H9 (cell line): ENCODE data around the gene ST6GALNAC5. TPM values are rescaled to one million over a fixed set of nuclear protein-coding genes. Genes with fewer than 3 reads are reported as not detected.

ENCODE experiments used
- DNase-seq: peaks from one replicate; pipeline ENCODE4 v3.0.0-alpha.2; 2017
- H2AFZ ChIP-seq: one replicate; pipeline ENCODE4 v1.6.1; 2013; ENCODE audit warnings: mild to moderate bottlenecking, low read length, control low read depth, moderate library complexity
- H2AK5ac ChIP-seq: 2 replicates; pipeline ENCODE4 v1.6.1; 2013; ENCODE audit warnings: low read length, control low read depth, mixed read lengths; ENCODE audit not compliant: insufficient read length
- H2BK120ac ChIP-seq: one replicate; pipeline ENCODE4 v1.6.1; 2013; ENCODE audit warnings: low read depth, mild to moderate bottlenecking, low read length, control low read depth, inconsistent platforms; ENCODE audit not compliant: poor library complexity, severe bottlenecking
- H2BK12ac ChIP-seq: 2 replicates; pipeline ENCODE4 v1.6.1; 2013; ENCODE audit warnings: low read length, control low read depth, mixed read lengths, low read depth; ENCODE audit not compliant: insufficient read length
- H2BK15ac ChIP-seq: 2 replicates; pipeline ENCODE4 v1.6.1; 2013; ENCODE audit warnings: low read depth, low read length, control low read depth
- H2BK20ac ChIP-seq: one replicate; pipeline ENCODE4 v1.6.1; 2013; ENCODE audit warnings: low read depth, mild to moderate bottlenecking, low read length, control low read depth, inconsistent platforms; ENCODE audit not compliant: poor library complexity, severe bottlenecking
- H2BK5ac ChIP-seq: 2 replicates; pipeline ENCODE4 v1.6.1; 2013; ENCODE audit warnings: low read length, control low read depth, mixed read lengths; ENCODE audit not compliant: insufficient read length
- H3K14ac ChIP-seq: 2 replicates; pipeline ENCODE4 v1.6.1; 2013; ENCODE audit warnings: low read length, control low read depth; ENCODE audit not compliant: insufficient read depth
- H3K18ac ChIP-seq: 2 replicates; pipeline ENCODE4 v1.6.1; 2013; ENCODE audit warnings: low read depth, mild to moderate bottlenecking, mixed read lengths, low read length, control low read depth; ENCODE audit not compliant: insufficient read length
- H3K23ac ChIP-seq: 2 replicates; pipeline ENCODE4 v1.6.1; 2013; ENCODE audit warnings: low read length, control low read depth, mixed read lengths, low read depth; ENCODE audit not compliant: insufficient read length
- H3K23me2 ChIP-seq: 2 replicates; pipeline ENCODE4 v1.6.1; 2013; ENCODE audit warnings: low read depth, mild to moderate bottlenecking, mixed read lengths, low read length, control low read depth; ENCODE audit not compliant: insufficient read length, poor library complexity, severe bottlenecking
- H3K27ac ChIP-seq: 2 replicates; pipeline ENCODE4 v1.5.1; 2013; ENCODE audit warnings: low read length, control low read depth, mixed read lengths, low read depth; ENCODE audit not compliant: insufficient read length
- H3K27me3 ChIP-seq: 2 replicates; pipeline ENCODE4 v1.6.1; 2013; ENCODE audit warnings: low read length, control low read depth, inconsistent platforms; ENCODE audit not compliant: insufficient read depth
- H3K4ac ChIP-seq: 2 replicates; pipeline ENCODE4 v1.6.1; 2013; ENCODE audit warnings: low read depth, mild to moderate bottlenecking, control low read depth, inconsistent platforms, low read length, moderate library complexity
- H3K4me1 ChIP-seq: 2 replicates; pipeline ENCODE4 v1.6.1; 2013; ENCODE audit warnings: low read length, control low read depth, inconsistent platforms; ENCODE audit not compliant: insufficient read depth
- H3K4me2 ChIP-seq: 2 replicates; pipeline ENCODE4 v1.6.1; 2013; ENCODE audit warnings: low read length, control low read depth, mixed read lengths; ENCODE audit not compliant: insufficient read length, insufficient read depth
- H3K56ac ChIP-seq: 2 replicates; pipeline ENCODE4 v1.6.1; 2013; ENCODE audit warnings: low read depth, mild to moderate bottlenecking, mixed read lengths, low read length, control low read depth; ENCODE audit not compliant: insufficient read length
- H3K79me1 ChIP-seq: 2 replicates; pipeline ENCODE4 v1.6.1; 2013; ENCODE audit warnings: low read depth, mild to moderate bottlenecking, moderate library complexity, low read length, control low read depth, inconsistent platforms; ENCODE audit not compliant: insufficient read depth, poor library complexity, severe bottlenecking
- H3K79me2 ChIP-seq: 2 replicates; pipeline ENCODE4 v1.6.1; 2013; ENCODE audit warnings: low read length, control low read depth, inconsistent platforms; ENCODE audit not compliant: insufficient read depth
- H3K9ac ChIP-seq: 2 replicates; pipeline ENCODE4 v1.6.1; 2013; ENCODE audit warnings: low read length, control low read depth, mixed read lengths; ENCODE audit not compliant: insufficient read length; ENCODE audit errors: extremely low read depth
- H3K9me3 ChIP-seq: one replicate; pipeline ENCODE4 v1.6.1; 2013; ENCODE audit warnings: low read depth, low read length, inconsistent platforms; ENCODE audit not compliant: control insufficient read depth
- H3T11ph ChIP-seq: one replicate; pipeline ENCODE4 v1.6.1; 2013; ENCODE audit warnings: mild to moderate bottlenecking, low read length, control low read depth, inconsistent platforms
- H4K20me1 ChIP-seq: one replicate; pipeline ENCODE4 v1.6.1; 2013; ENCODE audit not compliant: control insufficient read depth, insufficient read length, insufficient read depth
- H4K5ac ChIP-seq: 2 replicates; pipeline ENCODE4 v1.6.1; 2013; ENCODE audit warnings: low read depth, mild to moderate bottlenecking, mixed read lengths, low read length, control low read depth; ENCODE audit not compliant: insufficient read length
- H4K8ac ChIP-seq: replicated peaks from 2 replicates; pipeline ENCODE4 v1.6.1; 2013; ENCODE audit warnings: low read length, control low read depth, mixed read lengths, low read depth; ENCODE audit not compliant: insufficient read length
- H4K91ac ChIP-seq: 2 replicates; pipeline ENCODE4 v1.6.1; 2013; ENCODE audit warnings: low read depth, mild to moderate bottlenecking, moderate library complexity, mixed read lengths, low read length, control low read depth; ENCODE audit not compliant: insufficient read length
- H3K27ac Mint-ChIP-seq, 3 experiments: 2 replicates in 2 of 3; 3 replicates in 1 of 3; pipeline ENCODE4 v1.8.0; 2020 to 2021; ENCODE audit warnings: mixed read lengths in 3 of 3, mild to moderate bottlenecking in 1 of 3, moderate library complexity in 1 of 3
- H3K27me3 Mint-ChIP-seq: 2 replicates; pipeline ENCODE4 v1.8.0; 2021; ENCODE audit warnings: low read depth, mild to moderate bottlenecking, moderate library complexity, mixed read lengths
- H3K36me3 Mint-ChIP-seq, 3 experiments: 2 replicates in 2 of 3; 3 replicates in 1 of 3; pipeline ENCODE4 v1.8.0; 2020 to 2021; ENCODE audit warnings: low read depth in 3 of 3, mixed read lengths in 3 of 3; ENCODE audit not compliant: insufficient read depth in 1 of 3
- H3K4me1 Mint-ChIP-seq, 2 experiments: 2 replicates each; pipeline ENCODE4 v1.8.0; 2020; ENCODE audit warnings: mixed read lengths in 2 of 2
- H3K4me3 Mint-ChIP-seq, 2 experiments: 2 replicates in 1 of 2; 3 replicates in 1 of 2; pipeline ENCODE4 v1.8.0; 2020 to 2021; ENCODE audit warnings: mild to moderate bottlenecking in 2 of 2, mixed read lengths in 2 of 2, moderate library complexity in 1 of 2
- H3K9me3 Mint-ChIP-seq, 2 experiments: 2 replicates in 1 of 2; 3 replicates in 1 of 2; pipeline ENCODE4 v1.8.0; 2020; ENCODE audit warnings: mild to moderate bottlenecking in 2 of 2, mixed read lengths in 2 of 2, moderate library complexity in 1 of 2
- WGBS: extraction: QIAGEN DNeasy Blood & Tissue Kit; methylation state at CpG from one replicate; pipeline ENCODE4 v1.1.7; 2013; ENCODE audit warnings: missing lambda C conversion rate, low lambda C conversion rate, mixed read lengths; ENCODE audit not compliant: insufficient read length; ENCODE audit errors: extremely low coverage; 5-methylcytosine and 5-hydroxymethylcytosine counted together
- total RNA-seq: library from RNA; stranded (reverse); gene quantifications from 2 replicates; pipeline ENCODE4 v1.2.1, GENCODE V29; 2021
- TF ChIP-seq, protein P1 (sequence below): fragments of 200-600 bp; sonication (generic); conservative IDR thresholded peaks from 3 replicates; pipeline ENCODE4 v1.8.0; 2021; ENCODE audit warnings: antibody characterized with exemption, mild to moderate bottlenecking

The ST6GALNAC5 gene
- total RNA-seq, 1 experiment from 2014 or later: 3.3 TPM

DNA sequence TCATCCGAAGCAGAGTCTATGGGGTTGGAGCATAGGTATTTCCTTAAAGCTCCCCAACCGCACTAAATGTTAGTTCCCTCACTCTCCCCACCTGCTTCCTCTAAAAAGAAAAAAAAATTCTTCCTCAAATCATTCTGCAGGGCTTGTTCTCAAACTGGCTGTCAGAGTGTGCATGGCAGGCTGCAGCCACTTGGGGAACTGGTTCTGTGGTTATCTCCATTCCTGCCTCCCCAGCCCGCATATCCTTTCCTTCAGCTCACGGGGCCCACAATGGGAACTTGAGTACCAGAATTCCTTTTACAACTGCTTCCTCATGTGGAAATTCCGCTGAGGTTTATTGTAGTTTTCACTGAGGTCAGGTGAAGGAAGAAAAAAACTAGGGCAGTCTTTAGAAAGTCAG, 192.7 kb downstream of the ST6GALNAC5 start:
- Mint-ChIP-seq H3K36me3 (peaks cover 0 to 1% (median 0%) of the 10 kb centered on the region in 3 experiments; a peak in 1 of 7 replicates), H3K27ac (peak overlapping the region in 1 of 3 experiments; percentile 87; a peak in 4 of 7 replicates), H3K9me3 (no peaks in the 10 kb centered on the region), H3K4me1 (peaks cover 23 to 24% of the 10 kb centered on the region in 2 experiments), H3K4me3 (no peak overlapping the region; a peak in 1 of 5 replicates), H3K27me3 (no peaks in the 10 kb centered on the region)
- H2BK15ac ChIP-seq: no peak overlapping the region
- no peak overlapping the region for H2BK12ac ChIP-seq
- no peak overlapping the region for H4K5ac ChIP-seq
- TF ChIP-seq, protein P1, sequence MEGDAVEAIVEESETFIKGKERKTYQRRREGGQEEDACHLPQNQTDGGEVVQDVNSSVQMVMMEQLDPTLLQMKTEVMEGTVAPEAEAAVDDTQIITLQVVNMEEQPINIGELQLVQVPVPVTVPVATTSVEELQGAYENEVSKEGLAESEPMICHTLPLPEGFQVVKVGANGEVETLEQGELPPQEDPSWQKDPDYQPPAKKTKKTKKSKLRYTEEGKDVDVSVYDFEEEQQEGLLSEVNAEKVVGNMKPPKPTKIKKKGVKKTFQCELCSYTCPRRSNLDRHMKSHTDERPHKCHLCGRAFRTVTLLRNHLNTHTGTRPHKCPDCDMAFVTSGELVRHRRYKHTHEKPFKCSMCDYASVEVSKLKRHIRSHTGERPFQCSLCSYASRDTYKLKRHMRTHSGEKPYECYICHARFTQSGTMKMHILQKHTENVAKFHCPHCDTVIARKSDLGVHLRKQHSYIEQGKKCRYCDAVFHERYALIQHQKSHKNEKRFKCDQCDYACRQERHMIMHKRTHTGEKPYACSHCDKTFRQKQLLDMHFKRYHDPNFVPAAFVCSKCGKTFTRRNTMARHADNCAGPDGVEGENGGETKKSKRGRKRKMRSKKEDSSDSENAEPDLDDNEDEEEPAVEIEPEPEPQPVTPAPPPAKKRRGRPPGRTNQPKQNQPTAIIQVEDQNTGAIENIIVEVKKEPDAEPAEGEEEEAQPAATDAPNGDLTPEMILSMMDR: peak; percentile 33; the same call in 2 of the 3 replicates
- no peak overlapping the region for H3K23ac ChIP-seq
- no peak overlapping the region for H2AFZ ChIP-seq
- H2BK120ac ChIP-seq: no peak overlapping the region
- H3K9me3 ChIP-seq: no peaks in the 10 kb centered on the region
- peaks cover 4% of the 10 kb centered on the region; the same call in 1 of the 2 replicates for H3K4me1 ChIP-seq
- no peak overlapping the region for H3K4me2 ChIP-seq
- no peak overlapping the region for H3K18ac ChIP-seq
- no peaks in the 10 kb centered on the region for H3K23me2 ChIP-seq
- no peak overlapping the region for H3T11ph ChIP-seq
- no peak overlapping the region for H3K4ac ChIP-seq
- no peak overlapping the region for H2BK5ac ChIP-seq
- no peak overlapping the region for H3K9ac ChIP-seq
- no CpG with 5 or more reads among the region's 5 CpGs for WGBS
- H3K79me2 ChIP-seq: no peaks in the 10 kb centered on the region
- no peak overlapping the region for H3K56ac ChIP-seq
- no peak overlapping the region for H3K14ac ChIP-seq
- H4K8ac ChIP-seq: no peak overlapping the region
- H2AK5ac ChIP-seq: no peak overlapping the region
- no peaks in the 10 kb centered on the region for H4K20me1 ChIP-seq
- H3K27me3 ChIP-seq: no peaks in the 10 kb centered on the region
- no peak overlapping the region for H2BK20ac ChIP-seq
- peak overlapping the region; percentile 58 for H3K27ac ChIP-seq
- H3K79me1 ChIP-seq: no peaks in the 10 kb centered on the region
- no peak overlapping the region for H4K91ac ChIP-seq
- DNase-seq: peak; percentile 80
